GM21528 (cell line): Measurements from ENCODE around the gene PPP1R11.
"Not testable (repeated sequence)": the region's sequence is repeated elsewhere in the genome, so short reads cannot be mapped to it uniquely, and the experiment has no call there.

Source experiments
- ATAC-seq: cut with Tn5 transposase; IDR thresholded peaks from one replicate; pipeline ENCODE4 v1.9.1; 2021; ENCODE audit warnings: mild to moderate bottlenecking, moderate library complexity; ENCODE audit not compliant: unreplicated experiment, low FRiP score

The PPP1R11 gene

DNA sequence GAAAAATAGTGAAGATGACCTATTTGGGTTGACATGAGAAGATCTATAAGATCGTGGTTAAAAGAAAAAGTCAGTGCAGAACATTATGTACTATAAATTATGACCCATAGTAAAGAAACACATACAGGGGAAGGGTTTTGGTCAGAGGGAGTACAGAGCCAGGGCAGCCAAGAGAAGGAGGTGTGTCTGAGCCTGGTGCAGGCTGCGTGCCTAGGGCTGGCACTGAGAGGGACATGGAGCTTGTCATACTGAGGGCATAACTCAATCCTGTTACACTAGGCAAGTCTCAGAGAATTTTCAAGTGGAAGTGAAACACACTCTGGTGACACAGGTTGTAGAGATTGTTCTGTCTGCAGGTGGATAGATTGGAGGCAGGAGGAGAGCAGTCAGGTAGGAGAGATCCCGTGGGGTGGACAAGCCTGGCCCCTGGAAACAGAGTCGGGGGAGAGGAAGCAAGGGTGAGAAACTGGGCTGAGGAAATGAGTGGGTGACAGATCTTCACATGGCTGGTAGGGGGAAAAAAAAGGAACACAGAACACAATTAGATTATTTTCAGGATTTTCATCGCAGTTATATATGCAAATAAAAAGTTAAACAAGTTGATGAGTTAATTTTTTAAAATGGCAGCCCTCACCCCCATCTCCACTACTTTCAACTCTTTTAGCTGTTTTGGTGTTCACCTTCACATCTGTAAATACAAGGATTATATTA, 27.1 kb downstream of the PPP1R11 start:
- ATAC-seq, result no peak

DNA sequence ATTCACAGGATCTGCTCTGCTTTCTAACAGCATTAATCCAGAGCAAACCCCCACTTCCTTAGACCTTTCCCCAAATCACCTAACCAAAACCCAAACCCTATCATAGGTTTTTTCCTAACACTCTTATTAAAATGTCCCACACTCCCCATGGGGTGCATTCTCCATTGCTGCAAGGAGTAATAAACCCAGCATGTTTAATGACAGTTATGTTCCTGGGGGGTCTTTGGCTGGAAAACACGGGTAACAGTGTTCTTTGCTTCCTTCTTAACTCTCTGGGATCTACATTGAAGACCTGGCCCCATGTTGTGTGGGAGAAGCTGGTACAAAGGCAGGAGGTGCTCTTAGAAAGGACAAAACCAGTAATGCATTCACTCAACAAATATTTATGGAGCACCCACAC, 29.8 kb downstream of the PPP1R11 start:
- ATAC-seq, result no peak

DNA sequence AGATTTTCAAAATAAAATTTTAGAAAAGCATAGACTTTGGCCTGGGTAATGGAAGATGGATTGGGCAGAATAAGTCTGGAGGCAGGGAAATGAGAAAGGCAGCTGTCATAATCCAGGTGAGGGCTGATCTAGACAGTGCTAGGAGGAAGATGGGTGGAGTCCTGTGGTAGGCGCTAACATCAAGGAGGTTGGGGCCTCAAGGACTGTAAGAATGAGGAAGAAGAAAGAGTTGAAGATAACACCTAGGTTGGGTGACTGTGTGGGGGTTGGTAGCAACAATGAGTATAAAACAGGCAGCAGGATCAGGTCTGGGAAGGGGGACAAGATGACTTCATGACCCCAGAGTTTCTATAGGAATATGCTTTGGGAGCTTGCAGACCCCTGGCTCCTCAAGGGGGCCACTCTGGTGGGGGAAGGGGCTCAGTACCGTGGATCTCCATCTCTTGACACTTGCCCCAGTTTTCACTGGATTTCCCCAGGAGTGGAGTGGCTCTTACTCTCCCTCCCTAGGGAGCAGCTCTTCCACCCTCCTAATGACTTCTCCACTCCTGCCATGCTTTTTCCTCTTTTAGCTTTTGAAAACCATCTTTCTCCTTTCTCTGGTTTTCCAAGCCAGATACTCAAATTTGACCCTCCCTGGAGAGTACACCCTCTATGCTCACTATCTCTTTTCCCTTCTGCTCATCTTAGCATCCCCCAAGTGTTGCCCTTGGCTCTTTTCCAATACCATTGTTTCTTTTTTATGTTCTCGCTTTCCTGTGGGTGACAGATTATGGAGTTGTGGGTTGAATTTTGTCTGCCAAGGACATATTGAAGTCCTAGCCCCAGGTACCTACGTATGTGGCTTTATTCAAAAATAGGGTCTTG, 31.1 kb downstream of the PPP1R11 start:
- no peak for ATAC-seq

DNA sequence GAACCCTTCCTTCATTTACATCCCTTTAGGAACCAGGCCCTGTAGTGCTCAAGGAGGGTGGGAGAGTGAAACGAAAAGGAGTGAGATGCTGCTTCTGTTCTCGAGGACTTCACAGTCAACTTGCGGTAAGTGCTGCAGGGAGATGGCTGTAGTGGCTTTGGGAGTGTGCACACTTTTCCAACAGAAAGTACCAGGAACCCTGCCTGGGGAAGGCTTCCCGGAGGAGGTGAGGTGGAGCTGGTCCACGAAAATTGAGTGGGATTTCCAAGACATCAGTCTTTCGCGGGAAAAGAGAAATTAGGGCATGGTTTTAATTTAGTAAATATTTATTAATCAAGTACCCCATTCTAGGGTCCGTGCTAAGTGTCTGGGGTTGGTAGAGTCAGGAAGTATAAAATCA, 33.2 kb downstream of the PPP1R11 start:
- no peak for ATAC-seq

DNA sequence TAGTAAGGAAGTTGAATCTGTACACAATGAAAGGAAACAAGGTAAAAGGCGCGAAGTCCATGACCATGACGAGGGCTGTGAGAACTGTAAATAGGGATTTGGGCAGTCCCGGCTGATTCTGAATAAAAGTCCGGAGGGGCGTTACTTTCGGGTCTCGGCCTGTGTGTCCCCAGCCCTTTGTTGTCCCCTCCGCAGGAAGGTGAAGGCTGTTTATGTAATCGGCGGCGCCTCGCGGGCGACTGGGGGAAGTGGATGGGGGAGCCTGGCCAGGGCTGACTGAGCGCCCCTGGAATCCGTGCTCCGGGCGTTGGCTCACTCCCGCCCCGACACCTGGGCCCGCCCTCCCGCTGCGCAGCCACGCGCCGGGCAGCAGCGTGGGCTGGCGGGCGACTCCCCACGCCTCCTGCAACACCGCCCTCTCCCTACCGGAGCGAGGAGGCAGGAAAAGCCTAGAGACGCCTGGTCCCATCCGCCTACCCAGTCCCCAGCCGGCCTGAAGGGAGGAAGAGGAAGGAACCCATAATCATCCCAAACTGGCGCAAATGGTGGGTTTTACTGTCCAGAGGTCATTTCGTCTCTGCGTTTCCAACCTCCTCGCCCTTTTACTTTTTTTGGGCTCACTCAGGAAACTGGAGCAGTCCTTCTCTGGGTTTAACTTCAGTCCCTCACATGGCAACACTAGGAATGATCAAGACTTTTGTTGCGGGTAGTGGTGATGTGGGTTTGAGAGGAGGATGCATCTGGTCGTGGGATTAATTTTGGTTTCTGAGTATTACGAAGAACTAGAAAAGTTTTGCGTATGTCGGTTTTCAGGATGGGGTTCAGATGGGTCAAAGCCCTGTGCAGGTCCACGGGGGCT, 33.8 kb downstream of the PPP1R11 start:
- no peak for ATAC-seq

DNA sequence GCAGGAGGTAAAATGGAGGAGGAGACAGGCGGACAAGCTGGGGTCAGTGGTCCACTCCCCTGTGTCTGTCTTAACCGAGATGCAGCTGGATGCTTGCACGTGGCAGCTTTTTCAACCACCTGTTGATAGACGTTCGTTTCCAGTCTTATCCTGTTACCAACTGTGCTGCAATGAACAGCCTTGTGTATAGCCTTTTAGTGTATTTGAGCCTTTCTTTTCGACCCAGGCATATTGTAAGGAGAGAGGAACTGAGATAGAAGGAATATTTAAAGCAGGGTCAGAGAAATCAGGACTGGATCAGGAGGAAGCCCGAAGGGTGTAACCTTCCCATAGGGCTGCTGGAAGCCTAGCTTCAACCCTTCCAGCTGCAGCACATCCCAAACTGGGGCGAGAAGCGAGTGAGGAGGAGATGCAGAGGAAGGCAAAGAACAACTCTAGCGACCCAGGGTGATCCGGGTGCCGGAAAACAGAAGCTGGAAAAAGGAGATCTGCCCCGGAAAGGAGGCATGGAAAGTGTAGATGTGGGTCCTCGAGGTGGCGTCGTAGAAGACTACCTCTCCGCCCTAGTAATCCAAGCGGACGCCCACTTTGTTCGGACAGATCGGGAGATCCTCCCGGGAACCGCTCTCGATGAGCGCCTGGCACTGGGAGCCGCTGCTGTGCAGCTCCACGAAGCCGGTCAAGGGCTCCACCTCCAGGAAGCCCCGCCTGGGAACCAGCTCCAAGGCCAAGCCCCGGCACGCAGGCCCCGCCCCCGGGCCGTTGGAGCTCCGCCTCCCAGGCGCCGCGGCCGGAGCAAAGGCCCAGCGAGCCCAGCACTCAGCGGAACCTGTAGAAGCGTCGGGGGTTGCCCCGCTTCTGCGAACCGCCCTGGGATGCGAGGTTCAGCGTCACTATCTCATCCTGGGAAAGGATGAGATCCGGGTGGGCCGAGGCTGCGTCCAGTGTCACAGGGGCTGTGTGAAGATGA, 34.7 kb downstream of the PPP1R11 start:
- ATAC-seq, result peak; percentile 66

DNA sequence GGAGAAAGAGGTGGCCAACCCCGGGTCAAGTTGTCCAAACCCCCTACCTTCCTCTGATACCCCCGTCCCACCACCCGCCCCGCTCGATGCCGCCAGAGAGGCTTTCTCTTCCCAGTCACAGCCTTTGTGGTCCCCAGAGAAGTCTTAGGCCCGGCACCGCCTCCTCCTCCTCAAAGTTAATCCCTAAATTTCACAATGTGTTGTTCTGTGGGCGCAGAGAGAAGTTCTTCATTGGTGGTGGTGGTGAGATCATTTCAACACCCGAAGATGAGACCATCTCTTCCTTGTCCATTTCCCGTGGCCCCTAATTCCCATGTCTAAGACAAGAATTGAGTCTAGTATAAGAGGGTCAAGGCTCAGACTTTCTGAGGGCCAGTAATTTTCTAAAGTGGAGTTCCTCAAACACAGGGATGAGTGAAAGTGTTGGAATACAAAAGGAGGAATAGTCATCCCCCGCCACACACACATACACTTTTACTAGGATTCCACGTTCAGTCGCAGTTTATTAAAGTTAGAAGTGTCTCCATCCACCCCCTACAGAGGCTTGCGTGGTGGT, 35.5 kb downstream of the PPP1R11 start:
- no peak for ATAC-seq

DNA sequence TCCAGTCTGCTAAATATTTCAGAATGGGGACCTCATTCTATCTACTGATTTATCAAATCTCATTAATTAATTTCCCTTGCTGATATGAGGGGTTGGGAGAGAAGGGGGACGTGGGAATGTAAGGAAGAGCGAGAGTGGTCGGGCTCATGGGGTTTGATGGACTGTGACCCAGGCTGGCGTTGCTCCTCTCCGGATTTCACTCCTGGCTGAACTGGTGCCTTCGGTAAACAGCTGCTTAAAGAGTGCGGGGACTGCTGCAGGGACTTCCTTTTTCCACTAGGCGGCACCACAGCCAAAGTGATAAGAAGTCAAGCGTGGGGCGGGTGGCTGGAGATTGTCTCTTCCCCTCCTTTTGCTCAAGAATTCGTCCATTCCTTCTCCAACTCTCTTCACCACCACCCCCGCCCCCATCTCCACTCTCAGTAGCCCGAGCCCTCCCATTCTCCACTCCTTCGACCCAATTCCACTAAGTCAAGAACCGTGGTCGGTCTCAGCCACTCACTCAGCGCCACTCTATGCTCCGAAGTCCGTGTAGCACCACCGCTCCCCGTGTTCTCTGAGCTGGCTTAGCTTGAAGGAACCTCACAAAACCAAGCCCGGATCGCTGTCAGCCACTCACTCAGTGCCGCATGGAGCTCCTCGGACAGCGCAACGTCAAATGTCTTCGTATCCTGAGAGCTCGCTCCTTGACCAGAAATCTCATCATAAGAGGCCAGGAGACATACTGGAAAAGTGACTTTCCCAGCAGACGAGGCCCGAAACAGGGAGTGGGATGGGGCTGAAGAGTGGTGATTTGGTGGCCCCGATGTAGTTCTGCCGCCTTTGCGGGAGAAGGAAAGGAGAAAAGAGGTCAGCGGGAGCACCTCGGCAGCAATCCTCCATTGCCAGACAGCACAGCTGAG, 36.2 kb downstream of the PPP1R11 start:
- ATAC-seq, result no peak

DNA sequence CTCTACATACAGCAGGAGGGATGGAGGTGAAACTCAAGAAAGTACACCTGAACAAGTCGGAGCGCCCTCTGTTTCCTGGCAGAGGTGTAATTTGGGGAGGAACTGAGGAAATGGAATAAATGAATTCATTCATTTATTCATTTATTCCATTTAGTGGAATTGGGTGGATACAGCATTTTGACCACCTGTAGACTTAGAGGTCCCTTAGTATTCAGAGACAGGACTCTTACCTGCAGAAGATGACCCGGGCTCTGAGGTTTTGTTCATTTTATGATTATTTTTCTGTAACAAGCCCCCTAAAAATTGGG, 36.8 kb downstream of the PPP1R11 start:
- ATAC-seq, result no peak

DNA sequence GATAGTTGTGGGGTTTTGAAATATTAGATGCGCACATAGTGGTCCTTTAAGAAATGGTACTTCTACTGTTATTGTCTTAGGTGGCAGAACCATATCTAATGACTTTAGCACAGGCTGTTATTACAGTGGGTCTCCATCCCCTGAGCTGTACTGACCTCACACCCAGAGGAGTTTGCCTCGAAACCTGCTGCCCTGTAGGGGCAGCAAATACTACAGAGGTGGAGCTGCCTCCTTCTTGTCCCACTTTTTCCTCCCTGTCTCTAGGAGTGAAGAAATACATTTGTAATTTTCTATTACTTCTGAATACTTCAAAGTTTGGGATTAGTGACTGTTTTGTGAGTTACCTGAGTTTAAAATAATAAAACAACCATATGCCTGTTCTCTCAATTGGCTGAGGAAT, 37.7 kb downstream of the PPP1R11 start:
- no peak for ATAC-seq

DNA sequence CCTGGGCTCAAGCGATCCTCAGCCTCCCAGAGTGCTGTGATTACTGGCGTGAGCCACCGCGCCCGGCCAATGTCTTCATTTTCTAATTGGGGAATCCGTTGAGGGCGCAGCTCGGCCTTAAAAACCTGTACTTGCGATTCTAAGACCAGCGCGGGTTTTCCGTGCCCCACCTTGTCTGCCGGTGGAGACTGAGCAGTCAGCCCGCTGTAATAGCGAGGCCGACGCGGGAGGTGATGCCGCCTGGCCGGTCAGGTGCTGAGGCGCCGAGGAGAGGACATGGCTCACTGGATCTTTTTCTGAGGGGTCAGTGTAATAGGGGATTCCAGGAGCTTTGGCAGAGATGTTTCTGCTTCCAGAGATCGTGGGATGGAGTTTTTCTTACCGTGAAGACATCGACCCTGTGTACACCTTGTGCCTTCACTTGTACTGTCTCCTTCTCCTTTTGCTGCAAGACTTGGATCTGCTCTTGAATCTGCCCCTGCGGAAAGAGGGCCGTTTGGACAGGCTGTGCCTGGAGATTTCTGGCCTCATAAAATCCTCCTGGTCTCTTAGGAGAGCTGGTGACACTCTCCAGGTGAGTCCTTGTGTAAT, 44.4 kb downstream of the PPP1R11 start:
- no peak for ATAC-seq

DNA sequence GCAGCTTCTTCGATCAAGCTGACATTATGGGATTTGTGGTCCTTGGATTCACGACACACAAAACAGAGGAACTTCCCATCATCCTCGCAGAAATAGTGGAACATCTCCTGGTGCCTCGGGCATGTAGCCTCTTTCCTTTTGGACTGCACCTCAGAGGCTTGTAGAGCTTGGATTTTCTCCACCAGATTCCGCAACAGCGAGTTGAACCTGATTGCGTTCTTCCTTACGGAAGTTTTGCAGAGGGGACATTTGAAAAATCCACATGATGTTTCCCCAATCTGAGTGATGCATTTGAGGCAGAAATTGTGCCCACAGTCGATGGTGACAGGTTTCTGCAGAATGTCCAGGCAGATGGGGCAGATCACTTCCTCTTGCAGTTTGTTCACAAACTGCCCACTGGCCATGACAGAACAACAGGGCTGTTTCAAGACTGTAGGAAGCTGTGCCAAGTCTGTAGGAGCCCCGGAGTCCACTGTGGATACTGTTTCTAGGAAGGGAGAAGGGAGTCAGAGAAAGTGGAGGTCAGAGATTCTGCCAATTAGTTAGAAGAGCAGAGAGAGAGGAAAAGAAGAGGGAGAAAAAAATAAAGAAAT, 45.5 kb downstream of the PPP1R11 start:
- no peak for ATAC-seq

DNA sequence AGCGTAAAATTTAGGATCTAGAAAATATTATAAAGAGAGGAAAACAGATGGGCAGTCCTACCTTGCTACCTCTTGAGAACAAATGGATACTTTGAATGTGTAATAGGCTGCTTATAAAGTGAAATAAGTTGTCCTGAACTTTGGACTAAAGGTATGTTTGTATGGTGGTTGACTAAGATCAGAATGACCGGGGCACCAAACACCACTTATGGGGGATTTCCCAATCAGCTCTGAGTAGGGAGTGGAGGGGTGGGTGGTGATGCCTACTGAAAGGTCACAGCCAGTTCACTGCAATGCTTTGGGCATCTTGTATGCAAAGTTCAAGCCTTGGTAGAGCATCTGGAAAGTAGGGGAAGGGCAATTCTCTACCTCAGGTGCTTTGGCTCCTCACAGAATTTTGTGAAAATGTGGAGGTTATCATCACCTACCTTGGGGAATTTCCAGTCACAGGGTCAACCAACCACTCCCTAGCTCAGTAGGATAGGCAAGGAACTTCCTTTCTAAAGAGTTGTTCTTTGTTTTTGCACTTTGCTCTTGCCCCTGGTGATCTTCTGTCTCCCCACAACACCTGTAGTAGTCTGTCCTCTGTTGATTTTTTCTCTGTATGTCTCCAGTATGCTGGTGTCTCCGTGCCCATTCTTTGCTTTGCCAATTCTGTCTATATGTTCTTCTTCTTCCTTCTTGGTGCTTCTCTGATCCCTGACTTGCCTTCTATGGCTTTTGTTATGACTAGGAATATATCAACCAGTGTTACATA, 46.2 kb downstream of the PPP1R11 start, which contains the start of gene TRIM31:
TRIM31 (minus strand) TSS at position 88 of the 757 bp plus-strand sequence. CDS start 285 bp downstream, outside the sequence.
- ATAC-seq, result no peak

DNA sequence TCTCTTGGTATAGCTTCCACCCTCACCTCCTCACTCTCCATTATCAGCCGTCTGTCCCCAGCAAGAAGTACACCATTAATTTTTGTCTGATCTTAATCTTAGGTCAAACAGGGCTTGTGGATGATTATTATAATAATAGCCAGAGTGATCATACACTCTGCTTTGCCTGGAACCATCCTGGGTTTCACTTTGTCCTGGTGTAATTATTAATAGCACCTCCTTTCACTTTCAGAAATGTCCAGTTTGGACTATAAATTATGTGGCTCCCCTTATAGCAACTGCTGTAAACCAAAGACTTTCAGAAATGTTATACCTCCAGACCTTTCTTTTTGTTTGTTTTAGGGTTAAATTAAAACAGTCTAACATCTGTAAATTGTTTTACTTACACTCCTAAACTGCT, 46.8 kb downstream of the PPP1R11 start:
- no peak for ATAC-seq

DNA sequence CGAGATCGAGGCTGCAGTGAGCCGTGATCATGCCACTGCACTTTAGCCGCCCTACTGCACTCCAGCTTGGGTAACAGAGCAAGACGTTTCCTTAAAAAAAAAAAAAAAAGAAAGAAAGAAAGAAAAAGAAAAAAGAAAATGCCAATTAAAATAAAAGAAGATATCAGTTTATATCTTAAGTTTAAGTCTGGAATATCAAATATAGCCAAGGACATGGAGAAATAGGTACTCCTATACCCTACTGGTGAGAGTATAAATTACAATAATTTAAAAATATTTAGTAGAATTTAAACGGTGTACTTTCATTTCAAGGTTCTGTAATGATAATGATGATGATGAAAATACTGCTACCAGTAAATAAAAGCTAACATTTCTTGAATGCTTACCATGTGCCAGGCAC, 49.7 kb downstream of the PPP1R11 start:
- no peak for ATAC-seq

DNA sequence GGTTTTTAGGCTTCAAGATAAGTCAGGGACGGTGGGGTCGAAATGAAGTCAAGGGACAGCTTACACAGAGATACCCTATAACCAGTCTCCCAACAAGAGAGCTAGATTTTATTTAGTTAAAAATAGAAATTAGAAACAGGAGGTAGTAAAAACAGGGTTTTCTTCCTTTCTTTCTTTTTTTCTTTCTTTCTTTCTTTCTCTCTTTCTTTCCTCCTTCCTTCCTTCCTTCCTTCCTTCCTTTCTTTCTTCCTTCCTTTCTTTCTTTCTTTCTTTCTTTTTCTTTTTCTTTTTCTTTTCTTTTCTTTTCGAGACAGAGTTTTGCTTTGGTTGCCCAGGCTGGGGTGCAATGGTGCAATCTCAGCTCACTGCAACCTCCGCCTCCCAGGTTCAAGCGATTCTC, 51.7 kb downstream of the PPP1R11 start:
- ATAC-seq, result not testable (repeated sequence)
